ENCODE data around the gene PDF. TPM values are rescaled to one million over a fixed set of nuclear protein-coding genes. Genes with fewer than 3 reads are reported as not detected.
"Not testable (repeated sequence)": the region's sequence is repeated elsewhere in the genome, so short reads cannot be mapped to it uniquely, and the experiment has no call there.

The PDF gene
- polyA plus RNA-seq, 4 donors: 3.0 to 7.7 (median 3.5) TPM

DNA sequence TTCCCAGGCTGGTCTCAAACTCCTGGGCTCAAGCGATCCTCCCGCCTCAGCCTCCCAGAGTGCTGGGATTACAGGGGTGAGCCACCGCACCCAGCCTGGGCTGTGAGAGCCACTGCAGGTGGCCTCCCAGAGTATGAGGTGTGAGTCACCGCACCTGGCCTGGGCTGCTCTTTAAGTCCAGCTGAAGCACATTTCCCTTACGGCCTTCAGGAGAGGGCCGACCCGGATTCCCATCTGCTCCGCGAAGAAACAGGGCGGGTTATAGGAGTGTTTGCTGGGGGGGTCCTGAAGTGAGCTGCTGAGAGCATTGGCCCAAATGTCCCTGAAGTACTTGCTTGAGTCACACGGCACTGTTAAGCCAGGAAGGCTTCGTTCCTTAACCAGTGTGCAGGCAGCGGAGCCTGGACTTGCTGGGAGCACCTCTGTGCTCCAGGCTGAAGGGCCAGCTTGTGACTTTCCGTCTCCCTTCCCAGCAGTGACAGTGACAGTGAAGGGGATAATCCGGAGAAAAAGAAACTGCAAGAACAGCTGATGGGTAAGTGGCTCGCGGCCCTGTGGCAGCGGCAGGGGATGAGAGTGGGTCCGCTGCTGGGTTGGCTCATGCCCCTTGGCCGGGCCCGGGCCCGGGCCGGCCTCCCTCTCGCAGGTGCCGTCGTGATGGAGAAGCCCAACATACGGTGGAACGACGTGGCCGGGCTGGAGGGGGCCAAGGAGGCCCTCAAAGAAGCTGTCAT lies 12.0 kb downstream of the PDF start:
- DNase-seq (ENCODE audit: low read depth in 4 of 4, low spot score in 3 of 4): no peak

DNA sequence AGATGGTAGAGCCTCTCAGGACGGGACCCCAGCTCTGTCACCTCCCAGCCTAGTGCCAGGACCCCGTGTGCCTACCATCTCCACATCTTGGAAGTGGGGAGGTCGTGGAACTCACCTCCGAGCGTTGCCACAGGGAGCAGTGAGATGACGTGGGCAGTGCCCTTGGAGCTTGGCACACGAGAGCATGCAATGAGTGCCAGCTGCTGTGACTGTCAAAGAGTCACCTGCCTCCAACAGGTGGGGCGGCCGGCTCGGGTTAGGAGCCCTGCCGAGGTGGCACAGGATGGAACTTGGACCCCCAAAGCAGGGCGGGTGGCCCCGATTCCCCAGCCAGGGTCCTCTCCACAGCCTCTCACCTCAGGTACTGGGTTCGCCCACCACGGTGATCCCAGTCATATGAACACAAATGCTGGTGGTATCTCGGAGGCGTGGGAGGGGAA lies 13.8 kb downstream of the PDF start:
- no peak for DNase-seq (ENCODE audit: low read depth in 4 of 4, low spot score in 3 of 4)

GRCh38 chr16:69315486-69316311 lies 14.7 kb downstream of the PDF start:
- no peak for DNase-seq (ENCODE audit: low read depth in 4 of 4, low spot score in 3 of 4)

GRCh38 chr16:69314534-69314933 lies 15.9 kb downstream of the PDF start:
- no peak for DNase-seq (ENCODE audit: low read depth in 4 of 4, low spot score in 3 of 4)

DNA sequence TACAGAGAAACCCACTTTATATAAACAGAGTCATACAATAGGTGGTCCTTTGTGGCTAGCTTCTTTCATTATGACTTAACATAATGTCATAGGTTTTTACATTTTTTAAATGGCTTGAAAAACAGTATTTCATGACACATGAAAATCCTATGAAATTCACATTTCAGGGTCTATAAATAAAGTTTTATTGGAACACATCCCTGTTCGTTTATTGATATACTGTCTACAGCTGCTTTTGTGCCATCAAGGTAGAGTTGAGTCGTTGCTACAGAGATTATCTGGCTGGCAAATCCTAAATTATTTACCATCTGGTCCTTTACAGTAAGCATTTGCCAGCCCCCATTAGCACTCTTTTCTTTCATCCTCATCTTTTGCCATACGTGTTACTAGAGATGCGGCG lies 16.9 kb downstream of the PDF start:
- DNase-seq (ENCODE audit: low read depth in 4 of 4, low spot score in 3 of 4): no peak

DNA sequence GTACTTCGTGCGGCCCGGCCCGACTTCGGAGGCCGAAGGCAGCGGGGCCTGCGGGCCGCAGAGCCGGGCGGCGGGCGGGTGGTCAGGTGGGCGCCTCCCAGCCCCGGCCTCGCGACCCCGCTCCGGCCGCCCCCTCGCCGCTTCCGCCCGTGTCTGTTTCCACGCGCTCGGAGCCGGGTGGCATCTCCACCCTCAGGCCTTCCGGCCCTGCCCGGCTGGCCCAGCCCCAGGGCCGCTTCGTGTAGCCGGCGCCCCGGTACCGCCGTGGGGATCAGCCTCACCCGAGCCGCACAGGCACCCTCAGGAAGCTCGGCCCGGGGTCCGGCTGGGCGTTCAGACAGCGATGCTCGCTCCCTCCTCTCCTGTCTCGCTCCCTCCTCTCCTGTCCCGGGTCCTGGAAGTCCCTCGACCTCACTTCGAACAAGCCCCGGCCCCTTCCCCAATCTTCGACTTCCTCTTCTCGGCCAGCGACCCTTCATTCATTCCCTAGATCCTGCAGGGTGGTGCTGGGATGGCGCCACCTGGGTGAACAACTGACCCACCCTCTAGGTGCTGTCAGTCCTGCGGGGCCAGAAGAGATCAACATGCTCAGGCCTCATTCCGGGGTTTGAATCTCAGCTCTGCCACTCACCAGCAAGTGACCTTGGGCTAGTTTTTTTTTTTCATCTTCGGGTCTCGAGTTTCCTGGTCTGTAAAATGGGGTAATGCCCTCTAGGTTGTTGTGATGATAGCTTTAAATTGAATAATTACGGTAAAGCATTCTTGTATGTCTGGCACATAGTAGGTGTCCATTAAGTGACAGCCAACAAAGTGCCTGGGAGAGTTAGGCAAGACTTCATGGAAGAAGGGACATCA lies 18.6 kb downstream of the PDF start:
- DNase-seq (ENCODE audit: low read depth in 4 of 4, low spot score in 3 of 4): no peak

DNA sequence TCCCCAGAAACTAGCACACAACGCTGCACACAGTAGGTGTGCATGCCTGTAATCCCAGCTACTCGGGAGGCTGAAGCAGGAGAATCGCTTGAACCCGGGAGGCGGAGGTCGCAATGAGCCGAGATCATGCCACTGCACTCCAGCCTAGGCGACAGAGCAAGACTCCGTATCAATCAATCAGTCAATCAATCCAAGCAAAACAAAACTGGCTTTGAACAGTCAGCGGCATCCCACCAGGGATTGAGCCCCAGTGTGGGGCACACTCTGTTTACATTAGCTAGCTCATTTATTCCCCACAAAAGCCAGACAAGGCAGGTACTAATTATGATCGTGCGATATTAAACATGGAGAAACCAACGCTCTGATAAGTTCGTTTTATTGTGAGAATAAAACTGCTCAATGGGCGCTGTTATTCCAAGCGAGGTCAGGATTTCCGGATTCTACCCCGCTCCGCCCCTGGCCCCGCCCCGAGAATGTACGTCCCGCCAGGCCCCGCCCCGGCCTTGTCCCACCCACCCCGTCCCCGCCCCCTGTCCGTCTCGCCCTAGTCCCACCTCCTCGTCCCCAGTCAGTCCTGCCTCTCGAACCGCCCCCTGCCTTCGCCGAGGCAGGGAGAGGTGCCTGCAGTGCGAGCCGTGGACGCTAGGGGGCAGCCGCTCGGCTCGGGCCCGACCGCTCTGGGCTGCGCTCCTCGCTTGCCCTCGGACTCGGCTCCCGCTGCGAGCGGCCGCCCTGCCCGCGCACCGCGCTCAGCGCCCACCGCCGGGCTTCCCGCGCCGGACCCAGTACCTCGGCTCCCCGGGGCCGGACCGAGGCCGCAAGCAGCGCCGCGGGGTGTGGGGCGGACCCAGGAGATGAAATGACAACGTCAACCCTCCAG lies 19.5 kb downstream of the PDF start, which contains the start of gene VPS4A:
Gene VPS4A, plus strand, starts transcription at position 698 of the 880 bp plus-strand sequence. Its CDS starts 162 bp downstream, at position 860.
- DNase-seq (ENCODE audit: low read depth in 4 of 4, low spot score in 3 of 4): peak; percentile 88 to 92 (median 92)

GRCh38 chr16:69309316-69309715 lies 21.1 kb downstream of the PDF start:
- no peak for DNase-seq (ENCODE audit: low read depth in 4 of 4, low spot score in 3 of 4)

- no peak for DNase-seq (ENCODE audit: low read depth in 4 of 4, low spot score in 3 of 4)
Observed at GRCh38 chr16:69307856-69308255, 22.5 kb downstream of the PDF start.

- no peak for DNase-seq (ENCODE audit: low read depth in 4 of 4, low spot score in 3 of 4)
Observed at GRCh38 chr16:69307091-69307490, 23.3 kb downstream of the PDF start.

DNA sequence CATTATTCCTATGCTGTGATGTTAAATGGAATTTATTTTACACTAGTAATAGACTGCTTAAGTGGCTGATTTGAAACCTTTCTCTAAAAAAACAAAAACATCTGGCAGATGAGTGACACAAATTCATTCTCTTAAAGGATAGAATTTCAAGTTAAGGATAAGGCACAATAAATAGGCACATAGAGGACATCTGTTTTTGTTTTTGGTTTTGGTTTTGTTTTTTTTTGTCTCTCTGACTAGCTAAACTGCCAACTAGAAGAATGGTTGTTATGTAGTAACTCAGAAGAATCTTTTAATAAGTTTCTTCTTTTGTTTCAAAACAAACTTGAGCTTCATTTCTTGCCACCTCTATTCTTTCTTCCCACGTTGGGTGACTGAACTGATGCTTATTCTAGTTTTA lies 24.4 kb downstream of the PDF start:
- no peak for DNase-seq (ENCODE audit: low read depth in 4 of 4, low spot score in 3 of 4)

- DNase-seq (ENCODE audit: low read depth in 4 of 4, low spot score in 3 of 4): no peak
Observed at GRCh38 chr16:69302301-69302700, 28.1 kb downstream of the PDF start.

DNA sequence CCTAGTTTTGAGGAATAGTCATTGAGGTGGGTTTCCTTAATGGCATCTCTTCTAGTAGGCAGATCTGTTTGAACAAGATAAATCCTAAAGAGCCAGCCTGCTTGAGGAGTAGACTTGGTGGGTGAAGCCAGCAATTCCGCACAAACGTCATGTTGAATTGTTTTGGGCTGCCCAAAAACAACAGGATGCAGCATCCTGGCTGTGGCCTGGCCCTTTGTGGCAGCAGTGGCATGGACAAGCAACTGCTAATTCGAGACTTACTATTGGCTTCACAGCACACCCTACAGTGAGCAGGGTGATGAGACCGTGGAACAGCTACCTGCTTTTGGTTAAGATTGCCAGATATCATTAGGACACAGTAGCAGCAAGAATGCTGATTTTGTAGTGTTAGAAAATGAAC lies 28.5 kb downstream of the PDF start:
- no peak for DNase-seq (ENCODE audit: low read depth in 4 of 4, low spot score in 3 of 4)

DNA sequence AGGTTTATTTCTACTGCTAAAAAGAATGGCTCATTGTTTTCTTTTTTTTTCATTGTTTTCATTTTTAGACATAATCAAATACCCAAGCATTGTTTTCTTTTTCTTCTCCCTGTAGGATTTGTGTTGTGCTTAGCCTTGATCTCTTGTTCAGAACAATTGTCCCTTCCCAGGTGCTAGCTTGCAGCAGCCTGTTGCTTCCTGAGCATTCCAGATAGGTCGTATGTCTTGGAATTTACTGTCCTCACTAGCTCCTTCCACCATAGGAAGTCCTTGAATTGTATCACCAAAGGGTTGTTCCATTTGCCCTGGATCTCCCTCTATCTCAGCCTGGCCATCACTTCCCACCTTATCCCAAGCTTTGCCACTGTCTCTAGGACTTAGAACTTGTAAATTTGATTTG lies 29.2 kb downstream of the PDF start:
- DNase-seq (ENCODE audit: low read depth in 4 of 4, low spot score in 3 of 4): no peak

GRCh38 chr16:69298261-69298660 lies 32.1 kb downstream of the PDF start:
- no peak for DNase-seq (ENCODE audit: low read depth in 4 of 4, low spot score in 3 of 4)

DNA sequence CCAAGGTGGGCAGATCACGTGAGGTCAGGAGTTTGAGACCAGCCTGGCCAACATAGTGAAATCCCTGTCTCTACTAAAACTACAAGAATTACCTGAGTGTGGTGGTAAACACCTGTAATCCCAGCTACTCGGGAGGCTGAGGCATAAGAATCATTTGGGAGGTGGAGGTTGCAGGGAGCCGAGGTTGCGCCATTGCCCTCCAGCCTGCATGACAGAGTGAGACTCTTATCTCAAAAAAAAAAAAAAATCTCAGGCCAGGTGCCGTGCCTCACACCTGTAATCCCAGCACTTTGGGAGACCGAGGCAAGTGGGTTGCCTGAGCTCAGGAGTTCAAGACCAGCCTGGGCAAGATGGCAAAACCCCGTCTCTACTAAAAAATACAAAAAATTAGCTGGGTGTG lies 33.6 kb downstream of the PDF start:
- DNase-seq (ENCODE audit: low read depth in 4 of 4, low spot score in 3 of 4): not testable (repeated sequence)

- DNase-seq (ENCODE audit: low read depth in 4 of 4, low spot score in 3 of 4): no peak
Observed at GRCh38 chr16:69294051-69294450, 36.3 kb downstream of the PDF start.

GRCh38 chr16:69293401-69293800 lies 37.0 kb downstream of the PDF start:
- DNase-seq (ENCODE audit: low read depth in 4 of 4, low spot score in 3 of 4): no peak

- DNase-seq (ENCODE audit: low read depth in 4 of 4, low spot score in 3 of 4): not testable (repeated sequence)
Observed at GRCh38 chr16:69291657-69292056, 38.7 kb downstream of the PDF start.
